Retinal pigment epithelial cell (primary cell): ENCODE data around the gene PIP5KL1.
A peak's percentile ranks its signal among the peaks of the same experiment; 100 is the strongest.

Experiments
- DNase-seq: peaks from one replicate; pipeline ENCODE4 v3.0.0-alpha.2; 2010; ENCODE audit warnings: low read depth
- H3K4me3 ChIP-seq: 2 replicates; pipeline ENCODE4 v1.5.1; 2011; ENCODE audit warnings: mild to moderate bottlenecking, low read length, control low read depth, moderate library complexity
- TF ChIP-seq, protein P1 (sequence below): conservative IDR thresholded peaks from 2 replicates; pipeline ENCODE4 v1.5.1; 2011; ENCODE audit warnings: low read depth, low read length, control low read depth, inconsistent platforms

PIP5KL1 gene

DNA sequence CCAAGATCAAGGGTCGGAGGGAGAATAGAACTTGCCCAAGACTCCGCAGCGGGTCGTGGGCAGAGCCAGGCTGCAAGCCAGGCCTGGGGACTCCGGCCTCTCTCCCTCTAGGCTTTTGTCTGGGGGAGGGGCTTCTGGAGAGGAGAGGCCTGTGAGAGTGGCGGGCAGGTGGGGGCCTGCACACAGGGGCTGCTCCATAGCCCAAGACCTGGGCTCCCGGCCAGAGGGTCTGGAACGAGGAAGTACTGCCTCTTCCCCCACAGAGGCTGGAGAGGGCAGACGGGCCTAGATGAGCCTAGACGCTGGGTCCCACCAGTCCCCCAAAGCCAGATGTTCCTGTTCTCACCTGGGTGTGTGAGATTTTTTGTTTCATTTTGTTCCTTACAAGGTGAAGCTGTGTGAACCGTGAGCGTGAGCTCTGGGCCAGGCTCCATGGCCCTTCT, 26.0 kb downstream of the PIP5KL1 start:
- TF ChIP-seq, protein P1, sequence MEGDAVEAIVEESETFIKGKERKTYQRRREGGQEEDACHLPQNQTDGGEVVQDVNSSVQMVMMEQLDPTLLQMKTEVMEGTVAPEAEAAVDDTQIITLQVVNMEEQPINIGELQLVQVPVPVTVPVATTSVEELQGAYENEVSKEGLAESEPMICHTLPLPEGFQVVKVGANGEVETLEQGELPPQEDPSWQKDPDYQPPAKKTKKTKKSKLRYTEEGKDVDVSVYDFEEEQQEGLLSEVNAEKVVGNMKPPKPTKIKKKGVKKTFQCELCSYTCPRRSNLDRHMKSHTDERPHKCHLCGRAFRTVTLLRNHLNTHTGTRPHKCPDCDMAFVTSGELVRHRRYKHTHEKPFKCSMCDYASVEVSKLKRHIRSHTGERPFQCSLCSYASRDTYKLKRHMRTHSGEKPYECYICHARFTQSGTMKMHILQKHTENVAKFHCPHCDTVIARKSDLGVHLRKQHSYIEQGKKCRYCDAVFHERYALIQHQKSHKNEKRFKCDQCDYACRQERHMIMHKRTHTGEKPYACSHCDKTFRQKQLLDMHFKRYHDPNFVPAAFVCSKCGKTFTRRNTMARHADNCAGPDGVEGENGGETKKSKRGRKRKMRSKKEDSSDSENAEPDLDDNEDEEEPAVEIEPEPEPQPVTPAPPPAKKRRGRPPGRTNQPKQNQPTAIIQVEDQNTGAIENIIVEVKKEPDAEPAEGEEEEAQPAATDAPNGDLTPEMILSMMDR: no peak
- DNase-seq: no peak
- H3K4me3 ChIP-seq: no peak overlapping the region

DNA sequence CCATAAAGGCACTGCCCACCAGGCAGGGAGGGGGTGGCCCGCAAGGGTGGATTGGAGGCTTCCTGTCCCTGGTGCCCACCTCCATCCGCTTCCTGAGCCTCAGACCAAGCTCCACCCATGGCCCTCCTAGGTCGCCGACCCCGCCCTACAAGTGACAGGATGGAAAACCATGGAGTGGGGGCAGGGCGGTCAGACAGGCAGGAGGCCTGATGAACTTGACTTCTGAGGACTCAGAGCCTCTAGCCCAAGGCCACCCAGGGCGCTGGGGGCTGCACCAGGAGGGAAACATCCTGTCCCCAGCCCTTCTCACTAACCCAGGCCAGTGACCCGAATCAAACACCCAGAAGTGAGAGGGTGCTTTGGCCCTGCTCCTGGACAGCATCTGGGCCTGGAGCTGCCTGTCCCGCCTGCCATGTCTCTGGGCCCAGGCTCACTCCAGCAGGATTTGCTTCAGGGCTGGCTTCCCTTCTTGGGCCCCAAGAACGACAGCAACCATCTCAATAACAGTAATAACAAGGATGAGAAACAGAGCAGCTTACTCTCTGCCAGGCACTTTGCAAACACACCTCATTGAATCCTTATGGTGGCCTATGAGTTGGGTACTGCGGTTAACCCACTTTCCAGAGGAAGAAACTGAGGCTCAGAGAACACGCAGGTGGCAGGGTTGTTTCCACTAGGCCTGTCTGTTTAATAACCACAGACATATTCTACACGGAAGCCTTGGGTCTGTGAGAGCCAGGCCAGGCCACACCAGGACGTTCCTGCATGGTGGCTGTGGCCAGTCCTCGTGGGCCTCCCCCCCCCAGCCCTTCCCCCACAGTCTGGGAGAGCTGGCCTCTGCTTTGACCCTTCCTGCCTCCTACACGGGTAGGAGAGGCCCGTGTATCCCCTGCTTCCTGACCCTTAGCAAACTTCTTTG, 26.8 kb downstream of the PIP5KL1 start:
- H3K4me3 ChIP-seq: no peak overlapping the region
- DNase-seq: no peak
- TF ChIP-seq, protein P1: no peak

DNA sequence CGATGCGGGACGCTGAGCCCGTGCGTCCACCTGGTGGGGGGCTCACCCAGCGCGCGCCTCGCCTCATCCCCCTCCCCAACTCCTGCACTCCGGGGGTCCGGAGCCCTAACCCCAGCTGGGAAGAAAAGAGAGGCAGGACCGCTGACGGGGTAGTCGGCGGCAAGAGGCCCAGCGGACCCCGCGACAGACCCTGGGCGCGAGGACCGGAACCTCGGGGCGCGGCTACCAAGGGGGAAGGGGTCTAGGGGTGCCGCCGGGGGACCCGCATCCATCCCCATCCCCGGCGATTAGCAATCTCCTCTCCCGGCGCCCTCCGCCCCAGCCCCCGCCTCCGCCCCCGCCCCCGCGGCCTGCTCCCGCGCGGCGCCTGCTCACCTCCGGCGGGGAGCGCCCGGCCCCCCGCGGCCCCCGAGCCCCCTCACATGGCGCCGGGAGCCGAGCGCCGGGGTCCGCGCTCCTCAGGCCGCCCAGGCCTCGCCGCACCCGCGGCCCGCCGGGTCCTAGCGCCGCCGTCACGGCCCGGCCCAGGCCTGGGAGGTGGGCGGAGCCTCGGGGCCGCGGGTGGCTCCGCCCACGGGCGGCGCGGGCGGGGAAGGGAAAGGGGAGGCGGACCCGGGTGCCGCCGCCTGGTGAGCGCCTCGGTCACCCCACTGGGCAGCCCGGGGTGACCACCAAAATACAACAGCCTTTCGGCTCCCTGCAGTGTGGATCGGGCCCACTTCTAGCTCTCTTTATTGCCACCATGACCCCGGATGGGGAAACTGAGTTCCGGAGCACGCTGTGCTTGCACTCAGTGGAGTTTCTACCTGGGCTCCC, 31.2 kb downstream of the PIP5KL1 start, which contains the start of gene ST6GALNAC6:
Gene ST6GALNAC6, minus strand, starts transcription at position 476 of the 816 bp plus-strand sequence. CDS start 1,622 bp downstream, outside the sequence.
- no peak for DNase-seq
- TF ChIP-seq, protein P1: no peak
- peak within 1 kb of the TSS; percentile 72 for H3K4me3 ChIP-seq

DNA sequence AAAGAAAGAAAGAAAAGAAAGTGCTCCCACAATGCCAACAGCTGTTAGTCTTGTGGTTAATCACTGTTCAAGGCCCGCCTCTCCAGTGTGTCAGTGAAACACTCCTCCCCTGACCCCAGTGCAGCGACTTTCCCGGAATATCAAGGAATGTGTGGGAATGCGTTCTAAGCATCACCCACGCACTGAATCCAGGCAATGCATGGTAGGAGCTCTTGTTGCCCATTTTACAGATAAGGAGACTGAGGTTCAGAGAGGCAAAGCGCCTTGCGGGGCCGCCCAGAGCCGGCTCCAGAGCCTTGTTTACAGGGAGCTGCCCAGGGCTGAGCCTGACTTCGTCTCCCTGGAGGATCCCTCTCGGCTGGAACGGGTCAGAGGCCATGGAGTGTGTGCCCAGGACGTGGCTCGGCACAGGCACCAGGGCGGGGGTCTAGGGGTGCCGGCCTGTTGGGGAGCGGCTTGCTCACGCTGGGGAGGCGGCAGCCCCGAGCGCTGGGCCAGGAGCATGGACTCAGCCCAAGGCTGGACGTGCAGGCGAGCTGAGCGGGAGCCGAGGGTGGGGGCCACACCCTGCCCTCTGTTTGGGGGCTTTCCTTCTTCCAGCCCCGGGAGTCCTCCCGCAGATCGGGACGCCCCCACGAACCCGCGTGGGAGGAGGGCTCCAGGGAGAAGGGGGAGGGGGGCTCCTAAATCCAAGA, 32.0 kb downstream of the PIP5KL1 start:
- peak overlapping the region; percentile 72 for H3K4me3 ChIP-seq
- TF ChIP-seq, protein P1: no peak
- no peak for DNase-seq

DNA sequence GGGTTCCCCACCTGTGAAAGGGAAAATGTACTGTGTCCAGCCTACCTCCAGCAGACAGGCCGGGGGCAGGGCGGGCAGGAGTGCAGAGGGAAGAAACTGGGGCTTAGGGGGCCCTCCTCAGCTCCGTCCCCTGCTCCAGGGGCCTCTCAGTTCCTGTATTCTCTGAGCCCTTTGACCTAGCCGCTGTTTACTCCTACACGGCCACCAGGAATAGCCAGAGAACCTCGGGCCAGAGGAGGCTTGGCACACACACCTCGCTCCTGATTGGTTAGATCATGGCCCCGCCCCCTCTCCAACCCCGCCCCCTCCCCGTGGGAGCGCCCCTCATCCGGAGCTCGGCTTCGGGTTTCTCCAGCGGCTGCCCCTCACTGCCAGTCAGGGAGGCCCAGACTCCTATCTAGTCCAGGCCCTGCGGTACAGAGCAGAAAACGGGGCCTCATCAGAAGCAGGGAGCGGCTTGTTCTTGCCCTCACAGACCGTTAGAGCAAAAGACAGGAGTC, 33.3 kb downstream of the PIP5KL1 start:
- TF ChIP-seq, protein P1: no peak
- peak; percentile 40 for DNase-seq
- peak overlapping the region; percentile 10 for H3K4me3 ChIP-seq

DNA sequence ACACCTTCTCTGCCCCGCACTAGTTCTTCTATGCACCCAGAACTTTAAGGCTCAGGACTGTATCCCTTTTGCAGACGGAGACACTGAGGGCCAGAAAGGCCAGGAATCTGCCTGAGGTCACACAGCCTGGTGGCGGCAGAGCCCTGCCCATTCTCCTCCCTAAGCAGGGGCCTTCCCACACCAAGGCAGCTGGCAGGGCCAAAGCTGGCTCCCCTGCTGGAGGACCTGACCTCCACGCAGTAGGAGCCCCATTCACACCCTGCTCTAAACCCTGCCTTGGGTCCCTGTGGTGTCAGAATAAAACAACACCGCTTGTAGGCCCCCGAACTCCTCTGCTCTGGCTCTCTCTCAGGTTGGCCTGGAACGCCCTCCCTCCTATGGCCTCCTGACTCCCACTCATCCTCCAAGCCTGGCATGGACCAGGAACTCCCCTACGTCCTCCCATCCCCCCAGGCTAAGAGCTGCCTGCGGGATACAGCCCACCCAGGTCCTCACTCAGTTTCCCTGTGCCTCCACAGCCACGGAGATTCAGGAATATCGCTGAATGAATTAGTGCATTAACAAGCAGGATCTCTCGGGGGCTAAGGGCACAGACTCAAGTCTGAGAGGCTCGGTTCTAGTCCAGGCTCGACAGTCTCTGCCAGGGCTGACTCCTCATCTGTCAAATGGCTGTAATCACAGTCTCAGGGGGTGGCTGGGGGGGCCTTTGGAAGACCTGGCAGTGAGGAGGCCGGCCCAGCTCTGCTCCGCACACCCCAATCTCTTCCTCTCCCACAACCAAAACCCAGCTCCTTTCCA, 34.0 kb downstream of the PIP5KL1 start:
- no peak overlapping the region for H3K4me3 ChIP-seq
- TF ChIP-seq, protein P1: no peak
- DNase-seq: no peak
